A673 (cell line): ENCODE results near the gene SNX30.

Experiments
- EZH2 ChIP-seq: fragments of 200-600 bp; sonication (generic); IDR thresholded peaks from 2 replicates; pipeline ENCODE4 v1.6.1; 2017; ENCODE audit warnings: borderline replicate concordance, low read depth, mild to moderate bottlenecking, mixed read lengths, antibody characterized with exemption, low read length; ENCODE audit not compliant: poor library complexity, severe bottlenecking
- TF ChIP-seq, protein P1 (sequence below): fragments of 300-800, 200-600 bp; sonication (generic); conservative IDR thresholded peaks from 2 replicates; pipeline ENCODE4 v1.5.1; 2017; ENCODE audit warnings: low read depth, mild to moderate bottlenecking, antibody characterized with exemption, low read length, moderate library complexity, mixed read lengths

DNA sequence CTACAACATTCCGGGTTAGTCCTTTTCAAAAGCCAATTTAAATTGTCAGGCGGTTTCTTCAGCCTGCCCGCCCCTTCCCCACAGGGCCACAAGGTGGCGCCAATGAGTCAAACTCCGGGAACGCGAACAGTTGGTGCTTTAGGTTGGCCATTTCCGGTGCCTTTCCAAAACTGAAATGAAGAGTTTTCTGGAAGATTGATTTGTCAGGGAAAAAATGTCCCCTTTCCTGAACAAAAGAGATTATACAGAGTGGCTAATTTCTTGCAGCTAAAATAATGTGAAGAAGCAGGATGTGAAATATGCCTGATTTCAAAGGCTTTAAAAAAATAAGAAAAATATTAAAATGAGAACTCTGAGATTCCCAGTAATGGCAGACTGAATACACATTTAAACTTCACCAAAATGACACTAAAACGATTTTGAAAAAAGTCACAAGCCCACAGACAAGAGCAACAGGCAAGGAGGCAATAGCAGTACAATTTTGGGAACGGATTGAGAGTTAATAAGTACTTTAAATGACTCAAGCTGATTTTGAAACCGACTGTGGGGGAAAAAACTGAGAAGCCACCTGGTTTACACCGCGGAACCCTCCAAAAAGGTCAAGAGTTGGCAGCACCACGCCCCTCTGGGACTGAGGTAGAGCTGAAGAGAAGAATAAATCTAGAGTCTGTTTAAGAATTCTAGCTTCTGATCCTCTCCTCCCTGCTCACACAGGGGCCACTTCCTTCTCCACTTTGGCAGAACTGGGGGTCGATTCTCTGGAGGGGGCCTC lies 94.4 kb downstream of the SNX30 start:
- TF ChIP-seq, protein P1, sequence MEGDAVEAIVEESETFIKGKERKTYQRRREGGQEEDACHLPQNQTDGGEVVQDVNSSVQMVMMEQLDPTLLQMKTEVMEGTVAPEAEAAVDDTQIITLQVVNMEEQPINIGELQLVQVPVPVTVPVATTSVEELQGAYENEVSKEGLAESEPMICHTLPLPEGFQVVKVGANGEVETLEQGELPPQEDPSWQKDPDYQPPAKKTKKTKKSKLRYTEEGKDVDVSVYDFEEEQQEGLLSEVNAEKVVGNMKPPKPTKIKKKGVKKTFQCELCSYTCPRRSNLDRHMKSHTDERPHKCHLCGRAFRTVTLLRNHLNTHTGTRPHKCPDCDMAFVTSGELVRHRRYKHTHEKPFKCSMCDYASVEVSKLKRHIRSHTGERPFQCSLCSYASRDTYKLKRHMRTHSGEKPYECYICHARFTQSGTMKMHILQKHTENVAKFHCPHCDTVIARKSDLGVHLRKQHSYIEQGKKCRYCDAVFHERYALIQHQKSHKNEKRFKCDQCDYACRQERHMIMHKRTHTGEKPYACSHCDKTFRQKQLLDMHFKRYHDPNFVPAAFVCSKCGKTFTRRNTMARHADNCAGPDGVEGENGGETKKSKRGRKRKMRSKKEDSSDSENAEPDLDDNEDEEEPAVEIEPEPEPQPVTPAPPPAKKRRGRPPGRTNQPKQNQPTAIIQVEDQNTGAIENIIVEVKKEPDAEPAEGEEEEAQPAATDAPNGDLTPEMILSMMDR = peak; percentile 99
- no peak for TF ChIP-seq EZH2
